GM12873 (cell line): ENCODE data around the gene HK1.

Experiments
- CTCF ChIP-seq: IDR thresholded peaks from 2 replicates; pipeline ENCODE4 v1.5.1; 2012; ENCODE audit warnings: low read depth, mild to moderate bottlenecking, moderate library complexity, low read length, control low read depth; ENCODE audit not compliant: insufficient read depth; ENCODE audit errors: missing control alignments

HK1 gene

DNA sequence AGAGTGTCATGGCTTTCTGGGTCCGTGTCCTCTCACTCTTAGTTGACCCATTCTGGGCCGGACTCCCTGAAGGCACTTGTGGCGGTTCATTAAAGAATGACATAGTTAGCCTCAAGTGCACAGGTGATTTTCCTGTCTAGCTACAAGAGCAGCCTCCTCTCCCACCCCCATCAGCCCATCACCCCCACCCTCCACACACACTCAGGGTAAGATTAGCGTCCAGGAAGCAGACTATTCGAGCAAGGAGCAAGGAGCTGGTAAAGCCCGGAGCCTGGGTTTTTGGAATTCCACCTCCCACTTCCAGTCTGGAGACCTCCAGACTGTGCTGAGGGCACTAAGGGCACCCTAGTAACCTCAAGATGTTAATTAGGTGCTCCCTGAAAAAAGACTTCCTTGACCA lies 98.9 kb downstream of the HK1 start:
- no peak for TF ChIP-seq CTCF

DNA sequence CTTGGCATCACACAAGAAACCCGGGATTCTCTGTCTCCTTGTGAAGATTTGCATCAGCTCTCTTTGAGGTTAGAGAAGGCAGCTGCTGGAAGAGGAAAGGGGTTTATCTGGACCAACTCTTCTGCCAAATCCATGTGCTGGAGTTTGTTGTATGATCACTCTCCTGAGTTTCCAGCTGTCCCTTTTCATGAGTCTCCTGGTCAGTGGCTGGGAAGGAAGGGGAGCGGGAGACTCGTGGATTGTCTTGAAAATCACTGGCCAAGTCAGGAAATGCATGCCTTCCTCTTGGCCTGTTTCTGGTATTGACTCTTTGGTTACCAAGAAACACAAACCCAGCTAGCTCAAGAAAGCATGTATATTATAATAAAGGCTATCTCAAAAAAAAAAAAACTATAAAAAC lies 99.6 kb downstream of the HK1 start:
- no peak for TF ChIP-seq CTCF

DNA sequence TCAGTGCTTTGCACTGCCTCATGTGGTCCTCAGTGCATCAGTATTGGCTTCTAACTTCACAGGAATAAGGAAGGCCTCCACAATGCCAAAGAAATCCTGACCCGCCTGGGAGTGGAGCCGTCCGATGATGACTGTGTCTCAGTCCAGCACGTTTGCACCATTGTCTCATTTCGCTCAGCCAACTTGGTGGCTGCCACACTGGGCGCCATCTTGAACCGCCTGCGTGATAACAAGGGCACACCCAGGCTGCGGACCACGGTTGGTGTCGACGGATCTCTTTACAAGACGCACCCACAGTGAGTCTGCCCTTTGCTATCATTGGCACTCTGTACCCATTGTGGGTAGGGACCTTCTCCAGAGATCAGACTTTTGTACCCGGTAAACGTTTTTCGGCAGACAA lies 101.5 kb downstream of the HK1 start:
- no peak for TF ChIP-seq CTCF

DNA sequence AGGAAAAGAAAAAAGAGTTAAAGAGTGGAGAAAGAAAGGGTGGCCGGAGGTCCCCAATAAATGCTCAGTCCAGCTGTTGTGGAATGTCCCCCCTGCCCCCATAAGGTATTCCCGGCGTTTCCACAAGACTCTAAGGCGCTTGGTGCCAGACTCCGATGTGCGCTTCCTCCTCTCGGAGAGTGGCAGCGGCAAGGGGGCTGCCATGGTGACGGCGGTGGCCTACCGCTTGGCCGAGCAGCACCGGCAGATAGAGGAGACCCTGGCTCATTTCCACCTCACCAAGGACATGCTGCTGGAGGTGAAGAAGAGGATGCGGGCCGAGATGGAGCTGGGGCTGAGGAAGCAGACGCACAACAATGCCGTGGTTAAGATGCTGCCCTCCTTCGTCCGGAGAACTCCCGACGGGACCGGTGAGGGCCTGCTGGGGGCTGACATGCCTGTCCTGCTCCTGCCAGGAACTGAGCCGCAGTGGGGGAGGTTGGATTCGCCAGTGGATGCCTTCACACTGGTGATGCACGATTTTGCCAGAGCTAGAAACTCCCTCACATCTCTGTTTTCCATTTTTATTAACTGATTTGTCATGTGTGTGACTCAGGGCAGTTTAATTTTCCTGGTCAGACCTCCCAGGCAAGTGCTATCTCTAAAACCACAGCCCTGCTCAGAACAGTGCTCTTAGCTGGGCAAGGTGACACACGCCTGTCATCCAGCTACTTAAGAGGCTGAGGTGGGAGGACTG lies 104.3 kb downstream of the HK1 start:
- no peak for TF ChIP-seq CTCF

GRCh38 chr10:69383558-69383957 lies 105.3 kb downstream of the HK1 start:
- TF ChIP-seq CTCF, result no peak

- no peak for TF ChIP-seq CTCF
These were observed 106.0 kb downstream of the HK1 start for GRCh38 chr10:69384320-69384719.

DNA sequence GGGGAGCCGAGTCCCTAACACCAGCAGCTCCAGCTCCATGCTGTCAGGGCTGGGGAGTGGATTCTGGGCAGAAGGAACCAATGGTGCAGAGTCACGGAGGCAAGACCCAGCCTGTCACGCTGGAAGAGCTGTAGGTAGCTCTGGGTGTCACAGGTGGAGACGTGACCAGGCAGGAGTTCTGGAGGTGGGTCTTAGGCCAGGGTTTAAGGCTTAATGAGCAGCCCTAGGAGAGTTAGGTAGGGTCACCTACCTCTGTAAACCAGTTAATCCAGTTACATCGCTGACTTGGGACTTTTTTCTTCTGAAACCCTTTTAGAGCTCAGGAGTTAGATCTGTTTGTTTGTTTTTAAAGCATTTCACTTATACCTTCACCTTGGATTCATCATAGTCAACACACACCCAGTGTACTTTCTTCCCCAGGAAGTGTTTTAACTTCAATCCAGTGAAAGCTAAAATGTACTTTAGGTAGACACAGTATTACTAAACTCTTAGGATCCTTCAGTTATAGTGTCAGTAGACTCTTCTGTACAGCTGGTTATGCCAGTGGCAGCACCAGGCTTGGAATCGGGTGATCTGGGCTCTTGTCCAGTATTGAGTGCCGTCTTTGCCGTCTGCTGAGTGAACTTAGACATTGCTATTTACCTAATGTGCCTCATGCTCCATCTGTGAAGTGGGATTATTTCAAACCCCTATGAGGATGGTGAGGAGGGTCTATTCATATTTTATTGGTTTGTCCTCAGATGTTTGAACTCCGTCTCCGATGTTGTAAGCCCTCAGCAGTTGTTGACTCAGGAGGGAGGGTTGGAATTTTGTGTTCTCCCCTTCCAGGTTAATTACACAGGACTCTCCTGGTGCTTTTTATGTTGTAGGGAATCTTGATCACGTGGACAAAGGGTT lies 107.4 kb downstream of the HK1 start:
- no peak for TF ChIP-seq CTCF
